ENCODE measurements around the gene ST8SIA5.

The ST8SIA5 gene

DNA sequence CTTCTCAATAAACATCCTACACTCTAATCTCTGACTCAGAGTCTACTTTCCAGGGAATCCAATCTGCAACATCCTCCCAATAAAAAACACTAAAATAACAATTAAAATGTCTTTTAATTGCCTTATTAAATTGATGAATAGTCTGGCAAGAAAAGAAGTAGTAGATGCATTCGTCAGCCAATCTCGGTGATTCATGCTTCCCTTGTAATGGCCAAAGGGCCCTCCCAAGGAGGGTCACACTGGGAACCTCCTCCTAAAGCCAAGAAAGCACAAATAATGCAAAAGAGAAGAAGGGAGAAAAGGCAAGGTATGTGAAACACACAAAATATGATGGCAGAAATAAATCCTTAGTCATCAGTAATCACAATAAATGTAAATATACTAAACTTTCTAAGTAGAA lies 16.8 kb downstream of the ST8SIA5 start:
- no peak for DNase-seq (ENCODE audit: low spot score)

DNA sequence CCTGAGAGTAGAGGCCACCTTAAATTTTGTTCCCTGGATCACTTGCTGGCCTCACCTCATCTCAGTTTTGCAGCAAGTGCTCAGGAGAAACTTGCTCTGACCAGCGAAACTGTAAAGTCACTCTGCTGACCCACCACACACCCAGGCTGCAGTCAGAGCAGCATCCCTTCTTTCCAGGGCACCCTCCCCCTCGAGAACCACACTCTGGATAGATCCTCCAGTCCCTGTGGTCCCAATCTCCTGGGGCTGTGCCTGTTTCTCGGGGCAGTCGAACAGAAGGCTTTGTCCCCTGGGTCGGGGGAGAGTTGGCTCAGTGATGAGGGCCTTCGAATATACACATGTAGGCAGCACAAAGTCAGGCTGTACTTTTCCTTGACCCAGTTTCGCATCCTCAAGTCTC lies 18.4 kb downstream of the ST8SIA5 start:
- DNase-seq (ENCODE audit: low spot score) = no peak

DNA sequence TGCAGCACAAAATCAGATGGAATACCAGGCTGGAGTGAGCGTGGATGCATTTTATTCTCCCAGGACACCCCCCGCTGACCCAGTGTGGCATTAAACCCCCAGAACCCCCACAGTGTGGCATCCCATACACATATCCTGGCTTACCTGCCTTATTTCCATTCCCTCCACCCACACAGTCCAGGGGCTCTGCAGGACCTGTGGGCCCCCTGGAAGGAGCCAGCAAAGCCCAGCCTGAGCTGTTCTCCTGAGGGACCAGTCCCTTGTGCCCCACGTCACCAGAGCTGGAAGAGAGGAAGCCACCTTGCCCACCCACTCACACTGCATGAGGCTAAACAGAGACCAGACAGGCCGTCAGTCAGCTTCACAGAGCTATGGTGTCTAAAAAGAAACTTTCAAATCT lies 20.1 kb downstream of the ST8SIA5 start:
- DNase-seq (ENCODE audit: low spot score) = no peak

DNA sequence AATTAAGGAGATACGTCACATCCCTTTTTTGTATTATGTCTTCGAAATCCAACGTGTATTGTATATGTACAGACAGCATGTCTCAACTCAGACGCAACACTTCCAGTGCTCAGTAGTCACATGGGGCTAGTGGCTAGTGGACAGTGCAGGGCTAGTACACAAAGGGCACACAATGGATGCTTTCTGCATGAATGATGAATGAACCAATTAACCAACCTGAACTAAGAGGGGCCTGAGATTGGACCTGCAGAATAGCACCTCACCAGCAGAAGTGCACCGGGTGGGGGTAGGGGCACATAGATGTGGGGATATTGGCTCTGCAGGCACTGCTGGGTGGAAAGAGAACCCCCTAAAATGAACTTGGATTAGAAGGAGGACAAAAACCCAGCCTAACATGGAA lies 20.7 kb downstream of the ST8SIA5 start:
- no peak for DNase-seq (ENCODE audit: low spot score)

DNA sequence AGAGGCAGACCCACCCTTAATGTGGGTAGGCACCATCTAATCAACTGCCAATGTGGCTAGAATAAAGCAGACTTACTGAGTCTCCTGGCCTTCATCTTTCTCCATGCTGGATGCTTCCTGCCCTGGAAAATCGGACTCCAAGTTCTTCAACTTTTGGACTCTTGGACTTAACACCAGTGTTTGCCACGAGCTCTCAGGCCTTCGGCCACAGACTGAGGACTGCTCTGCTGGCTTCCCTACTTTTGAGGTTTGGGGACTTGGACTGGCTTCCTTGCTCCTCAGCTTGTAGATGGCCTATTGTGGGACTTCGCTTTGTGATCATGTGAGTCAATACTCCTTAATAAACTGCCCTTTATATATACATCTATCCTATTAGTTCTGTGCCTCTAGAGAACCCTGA lies 21.9 kb downstream of the ST8SIA5 start:
- no peak for DNase-seq (ENCODE audit: low spot score)

DNA sequence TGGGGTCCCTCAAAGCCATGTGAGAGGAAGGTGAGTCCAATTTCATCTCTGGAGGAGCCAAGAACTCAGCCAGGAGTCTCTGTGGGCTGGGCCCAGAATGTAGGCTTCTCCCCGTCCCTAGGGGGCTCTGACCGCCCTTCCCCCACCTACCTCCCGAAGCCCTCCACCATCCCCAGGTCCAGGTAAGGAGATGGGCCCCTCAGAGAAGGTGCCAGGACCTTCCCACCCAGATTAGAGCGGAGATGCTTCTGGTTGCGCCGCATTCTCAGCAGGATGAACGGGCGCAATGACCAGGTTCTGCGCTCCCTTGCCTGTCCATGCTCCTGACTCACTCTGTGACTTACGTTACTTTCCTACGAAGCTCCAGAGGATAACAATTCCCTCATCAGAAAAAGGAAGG lies 23.0 kb downstream of the ST8SIA5 start:
- no peak for DNase-seq (ENCODE audit: low spot score)

DNA sequence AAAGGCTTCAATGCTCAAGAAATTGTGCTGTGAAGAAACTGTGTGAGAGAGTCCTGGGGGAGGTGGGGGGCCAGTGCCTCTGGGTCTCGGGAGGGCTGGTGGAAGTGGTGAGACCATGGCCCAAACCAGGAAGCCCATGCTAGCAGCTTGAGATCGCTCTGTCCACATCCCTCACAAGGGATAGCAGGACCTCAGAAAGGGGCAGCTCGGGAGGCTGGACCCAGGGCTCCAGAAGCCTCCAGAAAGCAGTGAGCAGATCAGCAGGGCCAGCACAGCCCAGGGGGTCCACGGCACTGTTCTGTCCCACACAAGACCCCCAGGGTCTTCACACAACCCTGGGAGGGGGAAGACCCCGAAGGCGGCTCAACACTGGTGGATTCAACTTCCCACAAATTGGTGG lies 24.1 kb downstream of the ST8SIA5 start:
- DNase-seq (ENCODE audit: low spot score) = no peak

DNA sequence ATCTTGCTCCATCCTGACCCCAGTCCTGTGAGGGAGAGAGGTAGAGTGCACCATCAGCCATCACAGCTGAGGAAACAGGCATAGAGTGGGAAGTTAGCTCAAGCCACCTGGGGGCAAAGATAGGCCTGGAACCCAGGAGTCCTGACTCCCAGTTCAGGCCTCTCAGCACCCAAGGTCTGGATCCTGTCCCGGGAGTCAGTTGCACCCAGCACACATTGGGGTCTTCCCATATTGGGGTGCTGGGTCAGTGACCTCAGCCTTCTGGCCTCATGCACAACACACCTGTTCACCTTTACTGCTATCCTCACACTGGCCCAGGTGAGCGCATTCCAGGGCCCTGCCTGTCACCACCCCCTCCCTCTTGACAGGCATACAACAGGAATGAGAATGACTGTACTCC lies 24.7 kb downstream of the ST8SIA5 start:
- no peak for DNase-seq (ENCODE audit: low spot score)

DNA sequence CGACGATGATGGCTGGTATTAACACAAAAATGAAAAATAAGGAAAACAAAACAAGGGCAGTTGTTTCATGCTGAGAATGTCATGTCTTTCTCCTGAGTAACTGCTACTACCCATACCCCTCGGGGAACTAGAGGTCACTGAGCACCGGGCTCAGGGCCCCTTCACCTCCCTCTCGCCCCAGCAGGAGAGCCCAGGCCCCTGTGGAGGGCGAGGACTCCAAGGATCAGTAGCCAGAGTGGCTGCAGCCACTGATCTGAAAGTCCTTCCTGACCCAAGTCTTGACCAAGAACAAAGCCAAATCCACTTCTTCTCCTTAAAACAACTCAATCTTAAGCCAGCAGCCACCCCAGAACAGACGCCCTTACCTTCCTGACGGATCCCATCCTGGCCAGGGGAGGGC lies 25.5 kb downstream of the ST8SIA5 start:
- DNase-seq (ENCODE audit: low spot score) = no peak

DNA sequence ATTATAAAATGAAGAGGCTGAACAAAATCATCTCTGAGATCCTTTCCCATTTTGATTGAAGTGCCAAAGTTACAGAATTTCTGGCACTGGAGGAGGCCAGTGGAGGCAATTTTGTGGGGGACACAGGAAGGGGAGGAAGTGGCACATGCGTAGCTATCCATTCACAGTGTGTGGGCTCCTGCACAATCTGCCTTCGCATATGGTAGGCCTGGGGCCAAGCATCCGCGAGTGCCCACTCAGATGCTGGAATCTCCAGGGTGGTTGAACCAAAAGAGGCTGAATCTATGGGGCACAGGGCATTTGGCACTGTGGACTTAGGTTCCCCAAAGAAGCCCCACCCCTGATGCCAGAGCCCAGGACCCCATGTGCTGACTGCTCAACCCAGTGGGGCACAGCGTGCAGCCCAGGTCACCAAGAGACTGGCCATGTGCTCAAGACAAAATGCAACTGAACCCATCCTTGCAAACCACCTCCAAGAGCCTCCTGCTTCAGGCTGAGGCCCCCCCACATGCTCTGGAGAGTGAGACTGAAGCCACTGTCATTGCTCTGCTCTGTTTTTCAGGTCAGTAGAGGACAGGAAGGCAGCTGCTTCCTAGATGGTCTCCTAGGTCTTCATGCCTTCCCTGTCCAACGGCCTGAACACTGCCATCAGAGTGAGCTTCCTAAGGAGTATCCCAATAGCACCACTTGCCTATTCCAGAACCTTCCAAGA lies 28.5 kb downstream of the ST8SIA5 start:
- DNase-seq (ENCODE audit: low spot score) = no peak

DNA sequence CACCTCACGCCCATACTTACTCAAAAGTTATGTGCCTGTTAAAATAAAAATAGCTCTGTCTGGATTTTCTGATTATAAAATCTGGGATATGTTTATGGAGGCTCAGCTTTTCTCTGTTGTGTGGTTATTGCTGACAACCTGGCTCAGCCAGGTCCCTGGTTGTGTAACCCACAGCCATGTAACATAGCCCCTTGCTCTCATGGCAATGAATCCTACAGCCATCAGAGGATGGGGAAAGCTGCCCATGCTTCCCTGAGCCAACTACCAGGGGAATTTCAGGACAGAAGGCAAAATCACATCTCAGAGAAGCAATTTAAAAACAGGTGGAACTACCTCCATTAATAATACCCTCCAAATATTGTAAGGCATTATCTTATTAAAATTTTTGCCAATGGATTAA lies 29.7 kb downstream of the ST8SIA5 start:
- DNase-seq (ENCODE audit: low spot score) = no peak

DNA sequence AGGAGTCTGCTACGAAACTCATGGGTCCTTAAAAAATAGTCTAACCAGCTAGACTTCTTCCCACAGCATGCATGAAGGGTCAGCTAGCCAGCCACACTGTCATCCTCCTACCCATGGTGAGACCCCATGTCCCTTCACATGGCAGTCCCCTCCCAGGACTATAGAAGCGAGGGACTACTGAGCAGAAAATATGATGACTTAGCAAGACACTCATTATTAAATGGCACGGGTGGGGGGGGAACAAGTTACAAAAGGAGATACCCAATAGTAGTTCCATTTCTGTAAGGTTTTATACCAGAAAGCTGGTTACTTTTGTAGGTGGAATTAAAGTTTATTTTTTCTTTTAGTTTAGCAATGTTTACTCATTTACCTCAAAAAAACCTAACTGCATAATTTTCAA lies 31.5 kb downstream of the ST8SIA5 start:
- no peak for DNase-seq (ENCODE audit: low spot score)

DNA sequence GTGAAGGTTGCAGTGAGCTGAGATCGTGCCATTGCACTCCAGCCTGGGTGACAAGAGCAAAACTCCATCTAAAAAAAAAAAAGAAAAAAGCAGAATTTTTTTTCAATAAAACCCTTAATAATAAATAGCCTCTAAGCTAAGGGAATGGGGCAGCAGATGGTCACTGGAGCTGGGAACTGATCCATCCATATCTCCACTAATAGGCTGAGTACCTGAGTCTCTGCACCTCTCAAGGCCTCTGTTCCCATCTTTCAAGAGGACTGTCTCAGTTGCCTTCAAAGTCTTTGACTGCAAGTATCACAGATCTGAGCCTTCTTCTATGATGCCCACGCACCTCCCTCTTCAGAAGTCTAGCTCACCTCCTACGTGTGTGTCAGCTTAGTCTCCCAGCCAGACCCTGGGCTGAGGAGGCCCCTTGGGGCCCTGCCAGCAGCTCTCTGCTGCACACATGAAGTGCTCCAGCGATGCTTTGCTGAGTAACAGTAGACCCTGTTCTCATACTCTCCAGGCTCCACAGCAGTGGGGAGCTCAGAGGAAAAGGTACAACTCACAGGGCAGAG lies 32.9 kb downstream of the ST8SIA5 start:
- no peak for DNase-seq (ENCODE audit: low spot score)

DNA sequence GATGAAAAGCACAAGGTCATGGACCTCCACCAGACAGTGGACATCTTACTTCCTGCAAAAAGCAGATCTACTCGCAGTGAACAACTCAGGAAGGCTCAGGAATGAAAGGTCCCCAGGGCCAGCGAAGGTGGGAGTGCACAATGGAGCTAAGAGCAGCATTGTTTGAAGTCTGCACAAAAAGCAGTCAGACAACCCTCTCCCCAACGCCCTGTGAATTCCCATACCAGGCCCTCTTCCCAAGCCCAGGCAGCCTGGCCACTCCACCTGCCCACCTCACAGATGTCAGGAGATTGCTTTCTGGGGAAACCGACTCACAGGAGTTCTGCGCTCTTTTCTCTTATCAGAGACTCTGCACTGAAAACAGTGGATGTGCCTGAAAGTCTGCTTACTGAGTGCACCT lies 34.8 kb downstream of the ST8SIA5 start:
- no peak for DNase-seq (ENCODE audit: low spot score)

DNA sequence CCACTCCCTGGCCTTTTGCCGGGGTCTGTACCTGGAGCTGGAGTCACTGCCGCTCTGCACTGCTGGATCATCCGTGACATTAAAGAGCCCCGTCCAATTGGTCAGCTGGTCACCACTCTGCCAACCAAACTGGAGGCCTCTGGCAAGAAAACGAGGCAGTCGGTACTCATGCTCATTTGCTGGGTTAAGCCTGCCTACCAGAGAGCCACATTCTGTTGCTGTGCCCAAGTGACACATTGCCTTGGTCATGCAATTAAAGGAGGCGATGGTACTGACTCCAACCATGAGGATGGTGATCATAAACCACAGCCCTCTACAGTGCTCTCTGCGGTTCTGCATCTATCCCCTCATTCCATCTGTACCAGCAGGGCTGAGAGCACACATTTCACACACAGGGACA lies 35.5 kb downstream of the ST8SIA5 start:
- DNase-seq (ENCODE audit: low spot score) = no peak

DNA sequence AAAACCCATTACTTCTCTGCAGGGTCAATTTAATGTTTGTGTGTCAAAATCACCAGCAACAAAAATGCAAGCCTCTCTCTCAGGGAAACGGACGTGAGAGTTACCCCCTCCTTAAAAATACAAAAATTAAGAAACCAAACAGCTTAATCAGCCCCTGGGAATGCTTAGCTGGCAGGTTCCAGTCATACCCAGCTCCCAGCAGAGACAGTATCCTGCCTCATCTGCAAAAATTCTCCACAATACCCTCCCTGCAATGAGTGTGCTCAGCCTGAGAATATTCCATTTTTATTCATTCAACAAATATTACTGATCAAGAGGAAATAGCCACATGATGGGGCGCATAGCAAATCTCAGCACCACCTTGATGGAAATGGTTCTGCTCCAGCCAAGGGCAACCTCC lies 36.3 kb downstream of the ST8SIA5 start:
- DNase-seq (ENCODE audit: low spot score) = no peak

DNA sequence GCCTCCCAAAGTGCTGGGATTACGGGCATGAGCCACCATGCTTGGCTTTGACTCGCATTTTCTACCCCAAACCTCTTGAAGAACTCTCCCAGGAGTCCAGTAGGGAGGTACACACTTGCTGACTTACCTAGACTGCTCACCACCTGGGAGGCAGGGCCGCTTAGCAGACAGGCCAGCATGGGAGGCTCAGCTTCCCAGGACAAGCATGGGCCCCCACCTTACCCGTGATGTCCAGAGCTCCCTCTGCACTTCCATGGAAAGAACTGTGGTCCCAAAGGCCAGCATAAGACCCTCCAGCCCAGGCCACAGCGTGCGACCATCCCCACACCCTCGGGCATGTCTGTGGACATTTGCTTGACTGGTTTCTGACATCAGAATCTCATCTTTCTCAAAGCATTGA lies 36.8 kb downstream of the ST8SIA5 start:
- no peak for DNase-seq (ENCODE audit: low spot score)

DNA sequence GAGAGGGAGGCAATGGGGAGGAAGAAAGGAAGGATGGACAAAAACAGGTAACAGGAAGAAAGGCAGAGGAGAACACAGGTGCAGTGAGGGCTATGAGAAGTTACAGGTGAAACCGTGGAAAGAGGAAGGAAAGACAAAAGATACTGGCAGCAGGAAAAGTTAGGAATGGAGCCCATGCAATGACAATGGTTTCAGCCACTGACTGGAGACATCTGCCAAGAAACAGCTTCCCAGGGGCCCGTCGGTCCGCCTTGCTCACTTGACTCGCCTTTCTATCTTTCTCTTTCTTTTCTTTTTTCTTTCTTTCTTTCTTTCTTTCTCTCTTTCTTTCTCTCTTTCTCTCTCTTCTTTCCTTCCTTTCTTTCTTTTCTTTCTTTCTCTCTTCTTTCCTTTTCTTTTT lies 37.5 kb downstream of the ST8SIA5 start:
- DNase-seq (ENCODE audit: low spot score) = no peak

DNA sequence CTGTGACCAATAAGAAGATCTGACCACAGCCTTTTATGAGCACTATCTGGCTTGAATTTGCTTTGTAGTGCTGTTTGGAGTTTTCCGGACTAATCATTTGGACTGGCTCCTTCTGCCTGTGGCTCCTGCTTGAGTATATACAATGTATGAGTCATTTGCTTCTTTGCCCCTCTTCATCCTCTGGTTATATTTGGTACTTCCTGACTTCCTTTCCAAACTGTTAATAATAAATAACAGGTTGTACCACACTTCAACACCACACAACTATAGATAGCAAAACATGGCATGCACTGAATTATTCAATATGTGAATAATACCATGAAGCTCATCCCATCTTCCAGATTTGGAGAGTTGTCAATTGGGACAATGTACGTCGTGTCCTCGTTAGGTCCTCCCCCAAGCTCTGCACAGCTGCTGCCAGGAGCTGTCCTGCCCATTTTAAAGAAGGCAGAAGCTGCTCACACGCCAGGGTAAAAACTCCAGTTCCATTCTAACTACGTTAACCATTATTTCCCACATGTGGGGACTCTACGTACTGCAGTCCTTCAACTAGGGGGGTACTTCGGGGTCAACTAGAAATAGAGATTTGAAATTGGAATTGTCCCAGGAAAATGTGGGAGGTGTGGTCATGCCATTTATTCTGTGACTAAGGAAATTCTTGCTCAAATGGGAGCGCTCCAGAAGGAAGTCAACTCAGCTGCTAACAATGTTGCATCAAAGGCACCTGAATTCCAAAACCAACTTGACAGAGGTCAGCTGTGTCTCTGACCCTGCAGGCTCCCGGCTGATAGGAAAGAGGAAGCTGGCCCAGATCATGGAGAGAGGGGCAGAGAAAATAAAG lies 38.1 kb downstream of the ST8SIA5 start:
- peak; percentile 91 for DNase-seq (ENCODE audit: low spot score)

DNA sequence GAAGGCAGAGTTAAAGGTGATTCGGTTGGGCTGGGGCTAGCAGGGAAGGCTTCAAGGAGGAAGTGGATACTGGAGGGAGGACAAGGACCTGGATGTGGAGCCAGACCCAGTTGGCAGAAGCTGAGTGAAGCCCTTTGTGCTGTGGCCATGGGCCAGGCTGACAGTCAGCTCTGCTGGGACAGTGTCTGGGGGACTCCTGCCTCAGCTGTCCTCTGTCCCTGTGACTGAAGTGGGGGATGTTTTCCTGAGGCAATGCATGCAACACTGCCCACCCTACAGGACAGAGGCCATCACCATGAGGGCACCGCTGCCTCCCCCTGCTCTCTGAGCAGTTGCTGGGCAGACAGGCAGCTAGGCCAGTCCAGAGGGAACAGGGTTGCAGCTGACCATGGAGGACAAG lies 40.0 kb downstream of the ST8SIA5 start:
- no peak for DNase-seq (ENCODE audit: low spot score)

DNA sequence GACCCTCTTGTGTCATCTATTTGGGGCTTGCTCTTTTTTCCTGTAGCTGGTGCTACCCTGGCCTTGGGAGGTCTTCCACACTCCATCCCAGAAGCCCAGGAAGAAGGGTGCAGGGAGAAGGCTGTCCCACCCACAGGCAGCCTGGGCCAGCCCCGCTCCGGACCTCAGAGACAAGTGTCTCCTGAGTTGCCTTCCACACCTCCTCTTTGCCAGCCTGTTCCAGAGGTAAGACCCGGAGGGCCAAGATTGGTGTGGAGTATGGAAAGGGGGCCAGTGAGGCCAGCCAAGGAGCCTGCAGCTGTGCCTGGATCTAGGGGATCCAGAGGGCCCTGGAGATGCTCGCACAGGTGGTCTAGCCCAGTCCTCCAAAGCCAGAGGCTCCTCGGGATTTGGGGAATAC lies 40.5 kb downstream of the ST8SIA5 start:
- no peak for DNase-seq (ENCODE audit: low spot score)

DNA sequence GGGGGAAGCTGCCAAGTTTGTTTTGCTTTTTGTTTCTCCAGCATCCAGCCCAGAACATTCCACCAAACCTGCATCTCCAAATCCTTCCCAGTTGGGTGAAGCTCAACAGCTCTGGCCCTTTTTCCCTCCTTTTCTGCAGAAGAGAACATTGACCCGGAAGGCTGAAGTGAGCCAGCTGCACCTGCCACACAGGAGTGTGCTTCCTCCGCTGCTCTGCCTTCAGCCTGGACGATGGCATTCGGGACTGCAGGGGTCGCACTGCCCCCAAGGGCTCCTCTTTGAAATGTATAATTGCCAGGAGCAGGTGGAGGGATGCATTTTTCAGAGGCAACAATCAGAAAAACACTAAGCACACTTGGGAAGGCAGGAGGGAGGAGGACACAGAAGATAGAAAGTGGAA lies 41.8 kb downstream of the ST8SIA5 start:
- no peak for DNase-seq (ENCODE audit: low spot score)

DNA sequence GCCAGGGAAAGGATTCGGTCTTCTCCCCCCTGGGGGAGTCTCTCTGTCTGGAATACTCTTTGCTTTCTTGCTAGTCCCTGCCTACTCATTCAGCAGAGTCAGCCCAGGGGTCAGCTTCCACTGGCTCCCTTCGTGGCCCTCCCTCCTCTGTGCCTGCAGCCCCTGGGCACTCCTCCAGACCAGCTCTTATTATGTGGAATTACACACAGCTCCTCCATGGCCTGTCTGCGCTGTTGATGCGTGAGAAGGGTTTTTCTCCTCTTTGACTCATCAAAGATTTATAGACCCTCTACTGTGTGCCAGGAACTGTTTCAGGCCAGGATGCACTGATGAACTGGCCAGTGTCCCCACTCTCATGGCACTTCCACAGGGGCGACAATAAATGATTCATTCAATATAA lies 44.4 kb downstream of the ST8SIA5 start:
- peak; percentile 72 for DNase-seq (ENCODE audit: low spot score)

Measured in kidney tubule cell (primary cell).